ENCODE results near the gene RESP18.

DNA sequence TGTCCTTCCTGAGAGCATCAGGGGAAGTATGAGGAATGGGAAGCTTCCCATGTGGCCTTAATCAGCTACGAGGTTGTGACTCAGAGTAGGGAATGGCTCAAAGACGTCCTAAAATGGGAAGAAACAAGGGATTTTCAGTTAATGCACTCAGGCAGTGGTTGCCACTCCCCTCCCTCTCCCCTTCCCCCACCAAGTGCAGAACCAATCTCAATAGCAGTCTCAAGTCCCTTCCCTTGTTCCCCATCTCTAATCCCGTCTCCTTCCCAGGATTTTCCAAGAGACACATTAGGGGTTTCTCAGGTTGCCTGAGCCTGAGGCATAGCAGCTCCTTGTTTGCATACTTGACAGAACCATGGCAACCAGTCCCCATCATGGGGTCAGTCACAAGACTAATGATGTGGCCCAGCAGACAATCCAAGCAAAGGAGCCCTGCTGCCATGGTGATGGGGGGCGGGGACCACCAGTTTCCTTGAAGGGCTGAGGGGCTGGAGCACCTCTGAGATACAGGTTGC is 18.2 kb upstream of the RESP18 start:
- no peak for TF ChIP-seq CTCF (conservative IDR thresholded peaks at IDR 0.05)
- TF ChIP-seq EZH2 (IDR thresholded peaks at IDR 0.05; ENCODE audit: low read depth), result no peak

All from PC-9 (cell line).